ENCODE results near the gene SP3.

The SP3 gene

GRCh38 chr2:173965372-173966025 is at the start of gene SP3:
SP3 (minus strand) TSS chr2:173965373; CDS start chr2:173965171, 202 bp downstream.
- TF ChIP-seq MYC (IDR thresholded peaks at IDR 0.05; ENCODE audit: low read depth, low read length) (no peak), POLR2A (IDR thresholded peaks at IDR 0.05; ENCODE audit: extremely low read depth, insufficient read length) (peak; percentile 81)
- peak within 1 kb of the TSS; percentile 83 for H3K4me3 ChIP-seq (ENCODE audit: low read depth, low read length)
- DNase-seq (ENCODE audit: low read depth): peak; percentile 99

GRCh38 chr2:174014699-174015070 is 49.5 kb upstream of the SP3 start:
- no peak for TF ChIP-seq MYC (IDR thresholded peaks at IDR 0.05; ENCODE audit: low read depth, low read length)
- no peak for TF ChIP-seq POLR2A (IDR thresholded peaks at IDR 0.05; ENCODE audit: extremely low read depth, insufficient read length)
- no peak for TF ChIP-seq CTCF (IDR thresholded peaks at IDR 0.05; ENCODE audit: low read depth, low read length)
- no peak for TF ChIP-seq MAX (IDR thresholded peaks at IDR 0.05; ENCODE audit: low read depth, low read length)
- H3K4me3 ChIP-seq (ENCODE audit: low read depth, low read length): no peak overlapping the region
- peak; percentile 33 for DNase-seq (ENCODE audit: low read depth)

GRCh38 chr2:174014011-174014698 is 49.0 kb upstream of the SP3 start:
- peak overlapping the region; percentile 43 for H3K4me3 ChIP-seq (ENCODE audit: low read depth, low read length)
- TF ChIP-seq CTCF (IDR thresholded peaks at IDR 0.05; ENCODE audit: low read depth, low read length) (no peak), MYC (IDR thresholded peaks at IDR 0.05; ENCODE audit: low read depth, low read length) (no peak), MAX (IDR thresholded peaks at IDR 0.05; ENCODE audit: low read depth, low read length) (no peak), POLR2A (IDR thresholded peaks at IDR 0.05; ENCODE audit: extremely low read depth, insufficient read length) (no peak)
- peak; percentile 77 for DNase-seq (ENCODE audit: low read depth)

- H3K4me3 ChIP-seq (ENCODE audit: low read depth, low read length): peak overlapping the region; percentile 43
Observed at GRCh38 chr2:174013315-174013751, 48.2 kb upstream of the SP3 start.

GRCh38 chr2:174012347-174013314 is 47.5 kb upstream of the SP3 start:
- TF ChIP-seq MYC (IDR thresholded peaks at IDR 0.05; ENCODE audit: low read depth, low read length) (no peak), MAX (IDR thresholded peaks at IDR 0.05; ENCODE audit: low read depth, low read length) (no peak), CTCF (IDR thresholded peaks at IDR 0.05; ENCODE audit: low read depth, low read length) (no peak)
- peak overlapping the region; percentile 43 for H3K4me3 ChIP-seq (ENCODE audit: low read depth, low read length)
- DNase-seq (ENCODE audit: low read depth): peak; percentile 86

More at GRCh38 chr2:174013315-174013751, 48.2 kb upstream of the SP3 start:
- DNase-seq (ENCODE audit: low read depth): peak; percentile 48
- TF ChIP-seq POLR2A (IDR thresholded peaks at IDR 0.05; ENCODE audit: extremely low read depth, insufficient read length) (no peak), MYC (IDR thresholded peaks at IDR 0.05; ENCODE audit: low read depth, low read length) (no peak), CTCF (IDR thresholded peaks at IDR 0.05; ENCODE audit: low read depth, low read length) (no peak), MAX (IDR thresholded peaks at IDR 0.05; ENCODE audit: low read depth, low read length) (no peak)
